Measurements from ENCODE around the gene ACCS. TPM values are rescaled to one million over a fixed set of nuclear protein-coding genes. Genes with fewer than 3 reads are reported as not detected.

The ACCS gene
- total RNA-seq, 6 experiments from 2014 or later = 7.3 to 32.2 (median 15.4) TPM

DNA sequence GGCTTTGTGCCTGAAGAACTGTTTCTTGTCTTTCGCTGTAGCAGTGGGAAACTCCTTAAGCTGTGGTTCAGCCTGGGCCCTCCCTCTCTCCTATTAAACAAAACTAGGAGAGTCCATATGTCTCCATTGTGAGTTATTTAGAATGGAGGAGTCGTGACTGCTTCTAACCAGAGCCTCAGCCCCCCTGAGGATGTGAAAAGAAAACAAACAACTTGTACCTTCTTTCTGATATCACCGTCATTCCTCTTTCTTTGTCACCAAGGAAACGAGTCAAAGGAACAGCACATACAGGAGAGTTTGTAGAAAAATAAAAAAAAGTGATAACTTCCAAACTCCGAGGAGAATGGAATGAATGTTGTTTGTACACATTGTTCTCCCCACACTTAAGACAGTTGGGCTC is 17.8 kb downstream of the ACCS start:
- Histone ChIP-seq H3K9me3 (no peaks in the 10 kb centered on the region), H3K27me3 (no peaks in the 10 kb centered on the region), H3K27ac (no peak overlapping the region), H3K36me3 (peaks cover 0 to 3% (median 0%) of the 10 kb centered on the region in 4 donors), H3K4me1 (no peaks in the 10 kb centered on the region), H3K4me3 (no peak overlapping the region)
- no peak for TF ChIP-seq POLR2A (IDR thresholded peaks at IDR 0.05)
- TF ChIP-seq, protein P1, sequence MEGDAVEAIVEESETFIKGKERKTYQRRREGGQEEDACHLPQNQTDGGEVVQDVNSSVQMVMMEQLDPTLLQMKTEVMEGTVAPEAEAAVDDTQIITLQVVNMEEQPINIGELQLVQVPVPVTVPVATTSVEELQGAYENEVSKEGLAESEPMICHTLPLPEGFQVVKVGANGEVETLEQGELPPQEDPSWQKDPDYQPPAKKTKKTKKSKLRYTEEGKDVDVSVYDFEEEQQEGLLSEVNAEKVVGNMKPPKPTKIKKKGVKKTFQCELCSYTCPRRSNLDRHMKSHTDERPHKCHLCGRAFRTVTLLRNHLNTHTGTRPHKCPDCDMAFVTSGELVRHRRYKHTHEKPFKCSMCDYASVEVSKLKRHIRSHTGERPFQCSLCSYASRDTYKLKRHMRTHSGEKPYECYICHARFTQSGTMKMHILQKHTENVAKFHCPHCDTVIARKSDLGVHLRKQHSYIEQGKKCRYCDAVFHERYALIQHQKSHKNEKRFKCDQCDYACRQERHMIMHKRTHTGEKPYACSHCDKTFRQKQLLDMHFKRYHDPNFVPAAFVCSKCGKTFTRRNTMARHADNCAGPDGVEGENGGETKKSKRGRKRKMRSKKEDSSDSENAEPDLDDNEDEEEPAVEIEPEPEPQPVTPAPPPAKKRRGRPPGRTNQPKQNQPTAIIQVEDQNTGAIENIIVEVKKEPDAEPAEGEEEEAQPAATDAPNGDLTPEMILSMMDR (IDR thresholded peaks at IDR 0.05) = no peak
- 81% methylated on average over 4 of the region's 5 CpGs for WGBS (ENCODE audit: insufficient coverage, low coverage, low lambda C conversion rate, missing lambda C conversion rate)
- DNase-seq = no peak
- ATAC-seq = no peak
- intact Hi-C loops (cut with DNase I) = no loop called here

DNA sequence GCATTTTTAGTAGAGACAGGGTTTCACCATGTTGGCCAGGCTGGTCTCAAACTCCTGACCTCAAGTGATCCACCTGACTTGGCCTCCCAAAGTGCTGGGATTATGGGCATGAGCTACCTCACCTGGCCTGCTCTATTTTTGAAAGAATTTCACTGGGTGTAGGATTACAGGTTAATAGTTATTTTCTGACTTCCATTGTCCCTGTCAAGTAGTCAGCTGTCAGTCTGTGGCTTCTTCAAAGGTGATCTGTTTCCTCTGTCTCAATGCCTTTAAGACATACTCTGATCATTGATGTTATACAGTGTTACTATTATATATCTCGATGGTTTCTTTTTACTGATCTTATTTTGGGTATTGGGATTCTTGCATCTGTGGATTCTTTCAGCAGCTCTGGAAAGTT is 19.3 kb downstream of the ACCS start:
- WGBS (ENCODE audit: insufficient coverage, low coverage, low lambda C conversion rate, missing lambda C conversion rate) = 100% methylated on average over 1 of the region's 1 CpG
- intact Hi-C loops (cut with DNase I) = no loop called here
- no peak for TF ChIP-seq POLR2A (IDR thresholded peaks at IDR 0.05)
- TF ChIP-seq, protein P1 (IDR thresholded peaks at IDR 0.05) = no peak
- no peak overlapping the region for H3K4me3 ChIP-seq
- no peaks in the 10 kb centered on the region for H3K4me1 ChIP-seq
- no peak overlapping the region for H3K27ac ChIP-seq
- H3K27me3 ChIP-seq = no peaks in the 10 kb centered on the region
- H3K9me3 ChIP-seq = no peaks in the 10 kb centered on the region
- DNase-seq (no peak), ATAC-seq (no peak)
- peaks cover 0 to 3% (median 0%) of the 10 kb centered on the region in 4 donors for H3K36me3 ChIP-seq

DNA sequence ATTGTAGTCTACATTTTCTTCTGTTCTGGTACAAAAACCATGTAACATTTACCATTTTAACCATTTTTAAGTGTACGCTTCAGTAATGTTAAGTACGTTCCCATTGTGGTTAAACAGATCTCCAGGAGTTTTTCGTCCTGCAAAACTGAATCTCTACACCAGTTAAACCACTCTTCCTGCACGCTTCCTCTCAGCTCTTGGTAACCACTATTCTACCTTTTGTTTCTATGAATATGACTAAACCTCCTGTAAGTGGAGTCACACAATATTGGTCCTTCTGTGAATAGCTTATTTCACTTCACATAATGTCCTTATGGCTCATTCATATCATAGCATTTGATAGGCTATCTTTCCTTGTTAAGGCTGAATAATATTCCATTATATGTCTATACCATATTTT is 22.3 kb downstream of the ACCS start:
- 78% methylated on average over 4 of the region's 4 CpGs for WGBS (ENCODE audit: insufficient coverage, low coverage, low lambda C conversion rate, missing lambda C conversion rate)
- Histone ChIP-seq H3K27me3 (no peaks in the 10 kb centered on the region), H3K27ac (no peak overlapping the region), H3K9me3 (no peaks in the 10 kb centered on the region), H3K36me3 (no peaks in the 10 kb centered on the region), H3K4me3 (no peak overlapping the region), H3K4me1 (no peaks in the 10 kb centered on the region)
- ATAC-seq = no peak
- intact Hi-C loops (cut with DNase I) = no loop called here
- no peak for TF ChIP-seq POLR2A (IDR thresholded peaks at IDR 0.05)
- TF ChIP-seq, protein P1 (IDR thresholded peaks at IDR 0.05) = no peak
- no peak for DNase-seq

DNA sequence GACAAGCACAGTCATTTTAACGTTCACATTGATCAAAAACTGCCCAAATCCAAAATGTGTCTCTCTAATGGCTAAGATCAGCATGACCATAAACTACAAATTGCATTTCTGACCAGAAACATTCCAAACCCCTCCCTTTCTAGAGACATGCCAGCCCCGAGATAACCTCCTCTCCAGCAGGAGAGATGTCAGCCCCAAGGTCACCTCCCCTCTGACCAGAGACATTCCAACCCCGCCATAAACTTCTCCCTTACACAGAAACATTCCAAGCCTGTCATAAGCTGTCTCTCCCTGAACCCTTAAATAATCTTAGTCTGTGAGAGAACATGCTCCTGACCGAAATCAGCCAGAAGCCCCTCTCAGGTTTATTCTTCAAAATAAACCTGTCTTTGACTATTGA is 22.8 kb downstream of the ACCS start:
- intact Hi-C loops (cut with DNase I) = no loop called here
- 93% methylated on average over 3 of the region's 4 CpGs for WGBS (ENCODE audit: insufficient coverage, low coverage, low lambda C conversion rate, missing lambda C conversion rate)

More for the DNA sequence above, 22.8 kb downstream of the ACCS start:
- no peak for ATAC-seq
- H3K4me1 ChIP-seq = no peaks in the 10 kb centered on the region
- H3K27ac ChIP-seq = no peak overlapping the region
- no peak for TF ChIP-seq POLR2A (IDR thresholded peaks at IDR 0.05)
- TF ChIP-seq, protein P1 (IDR thresholded peaks at IDR 0.05) = no peak
- no peaks in the 10 kb centered on the region for H3K9me3 ChIP-seq
- H3K27me3 ChIP-seq = no peaks in the 10 kb centered on the region
- H3K4me3 ChIP-seq = no peak overlapping the region
- DNase-seq = no peak
- H3K36me3 ChIP-seq = no peaks in the 10 kb centered on the region
